ENCODE results near the gene OPA3.

DNA sequence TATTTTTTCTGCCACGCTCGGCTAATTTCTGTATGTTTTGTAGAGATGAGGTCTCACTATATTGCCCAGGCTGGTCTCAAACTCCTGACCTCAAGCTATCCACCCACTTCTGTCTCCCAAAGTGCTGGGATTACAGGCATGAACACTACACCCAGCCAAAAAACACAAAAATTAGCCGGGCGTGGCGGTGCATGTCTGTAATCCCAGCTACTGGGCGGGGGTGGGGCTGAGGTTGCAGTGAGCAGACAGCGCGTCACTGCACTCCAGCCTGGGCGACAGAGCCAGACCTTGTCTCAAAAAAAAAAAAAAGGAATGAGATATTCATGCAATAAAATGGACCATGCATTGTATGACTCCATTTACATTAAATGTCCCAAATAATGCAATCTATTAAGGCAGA is 45.1 kb downstream of the OPA3 start:
- TF ChIP-seq CTCF (conservative IDR thresholded peaks at IDR 0.05; ENCODE audit: low read depth, low read length) = no peak
- TF ChIP-seq EZH2 (IDR thresholded peaks at IDR 0.05; ENCODE audit: borderline replicate concordance, low read depth, low read length, poor library complexity, severe bottlenecking) = no peak
